ENCODE results near the gene FGF12.

Gene FGF12

DNA sequence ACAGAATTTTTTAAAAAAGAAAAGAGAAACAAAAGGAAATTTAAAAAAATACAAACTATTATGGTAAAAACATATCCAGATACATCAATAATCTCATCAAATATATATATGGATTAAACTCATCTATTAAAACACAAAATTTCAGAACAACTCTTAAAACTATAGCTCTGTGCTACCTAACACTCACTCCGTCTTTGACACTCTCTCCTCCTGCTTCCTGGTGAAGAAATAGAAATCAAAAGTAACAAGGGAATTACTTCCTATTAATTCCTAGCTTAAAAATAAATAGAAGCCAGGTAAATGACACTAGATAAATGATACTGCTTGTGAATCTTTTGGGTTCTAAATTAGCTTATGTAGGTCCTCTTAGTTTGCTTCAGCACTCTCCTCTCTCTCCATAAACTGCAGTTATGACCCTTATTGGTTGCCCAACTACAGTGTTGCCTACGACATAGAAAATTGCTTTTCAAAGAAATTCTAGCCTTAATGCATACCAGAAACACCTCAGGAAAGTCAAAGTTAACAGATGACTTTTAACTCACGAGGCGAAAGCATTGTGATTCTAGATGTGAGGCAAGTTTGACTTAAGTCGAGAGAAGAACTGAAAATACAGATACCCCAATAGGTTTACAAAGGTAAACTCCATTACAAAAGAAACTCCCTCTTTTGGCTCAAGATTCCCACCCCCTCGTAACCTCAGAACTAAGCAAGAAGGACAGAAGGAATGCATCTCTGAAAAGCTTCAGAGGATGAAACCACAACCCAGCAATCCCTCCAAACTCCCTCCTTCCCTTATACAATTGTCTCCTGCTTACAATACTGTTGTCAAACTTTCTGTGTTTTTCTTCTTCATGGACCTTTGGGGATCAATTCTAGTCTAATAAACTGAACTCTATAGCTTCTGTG is 394.7 kb downstream of the FGF12 start:
- Histone ChIP-seq H3K9me3 (ENCODE audit: control insufficient read depth, low read length) (no peaks in the 10 kb centered on the region), H3K4me3 (ENCODE audit: insufficient read depth, low read depth, low read length) (no peak overlapping the region), H3K27ac (ENCODE audit: insufficient read depth, low read depth, low read length, poor library complexity, severe bottlenecking) (no peak overlapping the region), H3K36me3 (ENCODE audit: control insufficient read depth, insufficient read depth, low read length) (no peaks in the 10 kb centered on the region), H3K4me1 (ENCODE audit: control insufficient read depth, insufficient read depth, low read length) (peaks cover 6% of the 10 kb centered on the region), H3K27me3 (ENCODE audit: control insufficient read depth, insufficient read depth, low read length, poor library complexity, severe bottlenecking) (no peaks in the 10 kb centered on the region)
- 38 to 52% methylated on average over 3 to 6 of the region's 6 CpGs for WGBS, 2 experiments

DNA sequence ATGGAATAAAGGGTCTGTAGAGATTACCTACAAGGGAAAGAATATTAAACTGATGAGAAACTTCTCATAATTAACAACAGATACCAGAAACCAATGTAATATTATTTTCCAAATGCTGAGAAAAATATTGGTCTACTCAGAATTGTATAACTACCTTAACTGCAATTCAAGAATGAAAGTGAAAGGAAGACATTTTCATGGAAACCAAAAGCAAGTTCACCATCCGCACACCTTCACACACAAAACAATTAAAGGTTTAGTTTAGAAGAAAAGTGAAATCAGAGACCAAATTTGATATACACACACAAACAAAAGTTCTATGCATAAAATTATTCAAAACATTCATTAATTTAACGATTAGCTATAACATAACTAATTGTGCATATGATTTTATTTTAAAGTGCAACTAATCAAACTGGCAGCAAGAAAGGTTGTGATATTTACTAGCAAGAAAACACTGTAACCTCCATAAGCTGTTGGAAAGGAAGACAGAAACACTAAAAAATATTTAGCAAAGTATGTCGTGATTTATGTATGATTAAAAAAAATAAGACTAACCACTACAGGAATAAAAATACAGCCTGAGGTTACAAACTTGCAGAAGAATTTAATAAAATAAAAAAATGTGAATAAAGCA is 395.5 kb downstream of the FGF12 start:
- peaks cover 6% of the 10 kb centered on the region for H3K4me1 ChIP-seq (ENCODE audit: control insufficient read depth, insufficient read depth, low read length)
- H3K9me3 ChIP-seq (ENCODE audit: control insufficient read depth, low read length) = no peaks in the 10 kb centered on the region
- WGBS, 2 experiments = 100% methylated on average over 1 of the region's 3 CpGs; no CpG with 5 or more reads in 1 of the 2 experiments
- H3K27me3 ChIP-seq (ENCODE audit: control insufficient read depth, insufficient read depth, low read length, poor library complexity, severe bottlenecking) = no peaks in the 10 kb centered on the region
- H3K4me3 ChIP-seq (ENCODE audit: insufficient read depth, low read depth, low read length) = no peak overlapping the region
- no peaks in the 10 kb centered on the region for H3K36me3 ChIP-seq (ENCODE audit: control insufficient read depth, insufficient read depth, low read length)
- H3K27ac ChIP-seq (ENCODE audit: insufficient read depth, low read depth, low read length, poor library complexity, severe bottlenecking) = no peak overlapping the region

DNA sequence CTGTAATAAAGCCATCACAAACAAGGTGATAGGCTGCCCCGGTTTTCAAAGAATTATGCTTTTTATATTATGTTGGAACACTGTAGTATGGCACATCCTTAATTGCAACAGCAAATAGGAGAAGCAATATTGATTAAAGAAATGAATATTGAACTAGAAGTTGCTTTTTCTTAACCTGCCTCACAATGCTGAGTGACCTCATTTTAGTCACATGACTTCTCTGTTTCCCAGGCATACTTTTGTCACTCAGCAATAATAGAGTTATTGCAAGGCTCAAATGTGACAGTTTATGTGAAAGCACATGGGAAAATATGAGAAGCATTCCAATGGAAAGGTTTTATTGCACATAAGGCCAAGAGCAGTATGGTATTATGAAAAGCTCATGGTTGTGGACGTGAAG is 400.7 kb downstream of the FGF12 start:
- Histone ChIP-seq H3K27me3 (ENCODE audit: control insufficient read depth, insufficient read depth, low read length, poor library complexity, severe bottlenecking) (no peaks in the 10 kb centered on the region), H3K36me3 (ENCODE audit: control insufficient read depth, insufficient read depth, low read length) (no peaks in the 10 kb centered on the region), H3K4me1 (ENCODE audit: control insufficient read depth, insufficient read depth, low read length) (no peaks in the 10 kb centered on the region), H3K4me3 (ENCODE audit: insufficient read depth, low read depth, low read length) (no peak overlapping the region), H3K9me3 (ENCODE audit: control insufficient read depth, low read length) (no peaks in the 10 kb centered on the region), H3K27ac (ENCODE audit: insufficient read depth, low read depth, low read length, poor library complexity, severe bottlenecking) (no peak overlapping the region)
- 96 to 100% methylated on average over 2 of the region's 2 CpGs for WGBS, 2 experiments

DNA sequence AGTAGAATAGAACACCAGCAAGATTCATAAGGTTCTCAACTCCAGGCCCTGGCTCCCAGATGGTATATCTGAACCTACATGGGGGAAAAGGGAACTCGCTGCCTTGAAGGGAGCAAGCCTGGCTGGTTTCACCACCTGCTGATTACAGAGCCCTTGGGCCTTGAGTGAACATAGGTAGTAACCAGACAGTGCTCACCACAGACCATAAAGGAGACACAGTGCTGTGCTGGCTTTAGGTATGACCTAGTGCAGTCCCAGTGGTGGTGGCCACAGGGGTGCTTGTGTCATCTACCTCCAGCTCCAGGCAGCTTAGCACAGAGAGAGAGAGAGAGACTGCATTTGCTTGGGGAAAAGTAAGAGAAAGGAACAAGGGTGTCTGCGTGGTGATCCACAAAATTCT is 409.8 kb downstream of the FGF12 start:
- Histone ChIP-seq H3K4me3 (ENCODE audit: insufficient read depth, low read depth, low read length) (no peak overlapping the region), H3K36me3 (ENCODE audit: control insufficient read depth, insufficient read depth, low read length) (no peaks in the 10 kb centered on the region), H3K4me1 (ENCODE audit: control insufficient read depth, insufficient read depth, low read length) (no peaks in the 10 kb centered on the region), H3K27ac (ENCODE audit: insufficient read depth, low read depth, low read length, poor library complexity, severe bottlenecking) (no peak overlapping the region), H3K27me3 (ENCODE audit: control insufficient read depth, insufficient read depth, low read length, poor library complexity, severe bottlenecking) (no peaks in the 10 kb centered on the region), H3K9me3 (ENCODE audit: control insufficient read depth, low read length) (no peaks in the 10 kb centered on the region)
- 92 to 100% methylated on average over 2 of the region's 2 CpGs for WGBS, 2 experiments

DNA sequence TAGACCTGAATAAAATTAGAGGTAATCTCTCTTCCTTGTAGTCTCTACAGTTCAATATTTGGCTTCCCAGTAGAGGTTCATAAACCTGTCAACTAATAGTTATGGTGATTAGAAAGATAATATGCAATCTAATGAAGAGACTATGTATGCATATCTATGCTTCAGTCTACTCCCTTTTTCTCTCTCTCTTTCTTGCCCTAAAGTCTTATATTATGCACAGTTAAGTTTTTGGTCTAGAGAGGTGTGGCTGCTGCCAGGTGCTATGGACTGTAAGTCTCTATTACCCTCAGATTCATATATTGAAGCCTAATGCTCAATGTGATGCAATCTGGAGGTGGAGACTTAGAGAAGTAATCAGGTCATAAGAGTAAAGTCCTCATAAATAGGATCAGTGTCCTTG is 413.7 kb downstream of the FGF12 start:
- H3K27me3 ChIP-seq (ENCODE audit: control insufficient read depth, insufficient read depth, low read length, poor library complexity, severe bottlenecking) = no peaks in the 10 kb centered on the region
- no peaks in the 10 kb centered on the region for H3K36me3 ChIP-seq (ENCODE audit: control insufficient read depth, insufficient read depth, low read length)
- no peak overlapping the region for H3K27ac ChIP-seq (ENCODE audit: insufficient read depth, low read depth, low read length, poor library complexity, severe bottlenecking)
- H3K9me3 ChIP-seq (ENCODE audit: control insufficient read depth, low read length) = no peaks in the 10 kb centered on the region
- no peak overlapping the region for H3K4me3 ChIP-seq (ENCODE audit: insufficient read depth, low read depth, low read length)
- no peaks in the 10 kb centered on the region for H3K4me1 ChIP-seq (ENCODE audit: control insufficient read depth, insufficient read depth, low read length)

DNA sequence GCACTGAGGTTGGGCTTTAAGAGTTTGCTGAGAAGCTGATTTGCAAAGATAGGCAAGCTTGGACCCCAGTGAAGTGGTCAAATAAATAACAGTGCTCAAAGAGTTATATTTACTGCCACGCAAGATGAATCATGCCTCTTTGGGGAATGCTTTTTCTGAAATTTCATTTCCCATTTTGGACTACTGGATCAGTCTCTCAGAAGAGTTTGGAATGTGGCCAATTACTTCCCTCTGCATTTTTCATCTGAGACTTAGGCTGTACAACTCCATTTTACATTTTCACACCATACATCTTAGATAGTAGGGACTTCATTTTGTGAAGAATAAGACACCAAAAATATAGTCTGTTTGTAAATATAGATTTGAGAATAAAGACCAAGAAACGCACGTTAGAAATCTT is 419.7 kb downstream of the FGF12 start:
- Histone ChIP-seq H3K4me1 (ENCODE audit: control insufficient read depth, insufficient read depth, low read length) (no peaks in the 10 kb centered on the region), H3K9me3 (ENCODE audit: control insufficient read depth, low read length) (no peaks in the 10 kb centered on the region), H3K27ac (ENCODE audit: insufficient read depth, low read depth, low read length, poor library complexity, severe bottlenecking) (no peak overlapping the region), H3K36me3 (ENCODE audit: control insufficient read depth, insufficient read depth, low read length) (no peaks in the 10 kb centered on the region), H3K27me3 (ENCODE audit: control insufficient read depth, insufficient read depth, low read length, poor library complexity, severe bottlenecking) (no peaks in the 10 kb centered on the region), H3K4me3 (ENCODE audit: insufficient read depth, low read depth, low read length) (no peak overlapping the region)
- 86 to 91% methylated on average over 1 of the region's 3 CpGs for WGBS, 2 experiments

DNA sequence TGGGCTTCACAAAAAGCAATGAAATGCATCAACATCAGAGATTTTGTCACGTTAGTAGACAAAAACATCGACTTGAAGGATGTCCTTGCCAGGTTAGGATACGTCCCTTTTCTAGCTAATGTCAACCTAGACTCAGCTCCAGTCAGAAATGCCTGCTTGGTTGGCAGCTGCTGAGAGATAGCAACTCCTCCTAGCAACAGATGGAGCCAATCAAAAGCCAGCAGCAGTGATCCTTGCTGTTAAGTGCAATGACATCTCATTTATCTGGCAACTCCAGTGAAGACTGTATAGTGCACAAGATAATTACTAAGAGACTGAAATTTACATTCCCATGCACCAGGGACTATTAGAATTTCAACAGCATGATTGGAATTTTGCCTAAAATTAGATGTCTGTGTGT is 424.1 kb downstream of the FGF12 start:
- Histone ChIP-seq H3K9me3 (ENCODE audit: control insufficient read depth, low read length) (no peaks in the 10 kb centered on the region), H3K4me3 (ENCODE audit: insufficient read depth, low read depth, low read length) (no peak overlapping the region), H3K27ac (ENCODE audit: insufficient read depth, low read depth, low read length, poor library complexity, severe bottlenecking) (no peak overlapping the region), H3K27me3 (ENCODE audit: control insufficient read depth, insufficient read depth, low read length, poor library complexity, severe bottlenecking) (no peaks in the 10 kb centered on the region), H3K4me1 (ENCODE audit: control insufficient read depth, insufficient read depth, low read length) (no peaks in the 10 kb centered on the region), H3K36me3 (ENCODE audit: control insufficient read depth, insufficient read depth, low read length) (no peaks in the 10 kb centered on the region)
- WGBS, 2 experiments = 82 to 88% methylated on average over 3 of the region's 3 CpGs

DNA sequence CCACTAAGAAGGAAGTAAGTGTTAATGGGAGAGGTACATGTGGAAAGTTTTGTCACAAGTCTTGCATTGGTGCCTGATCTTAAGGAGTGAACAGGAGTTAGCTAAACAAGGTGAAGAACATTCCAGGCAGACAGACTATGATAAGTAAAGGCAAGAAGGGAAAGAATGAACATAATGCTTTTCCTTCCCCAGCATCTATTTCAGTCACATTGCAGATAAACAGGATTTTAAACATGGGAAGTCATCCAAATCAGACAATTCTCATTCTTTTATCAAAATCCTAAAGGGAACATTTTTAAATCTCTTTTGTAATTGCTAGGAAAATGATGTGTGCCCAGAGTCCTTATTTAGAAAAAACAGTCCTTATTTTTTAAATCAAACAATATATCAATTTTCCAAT is 424.6 kb downstream of the FGF12 start:
- Histone ChIP-seq H3K36me3 (ENCODE audit: control insufficient read depth, insufficient read depth, low read length) (no peaks in the 10 kb centered on the region), H3K27ac (ENCODE audit: insufficient read depth, low read depth, low read length, poor library complexity, severe bottlenecking) (no peak overlapping the region), H3K4me1 (ENCODE audit: control insufficient read depth, insufficient read depth, low read length) (no peaks in the 10 kb centered on the region), H3K27me3 (ENCODE audit: control insufficient read depth, insufficient read depth, low read length, poor library complexity, severe bottlenecking) (no peaks in the 10 kb centered on the region), H3K9me3 (ENCODE audit: control insufficient read depth, low read length) (no peaks in the 10 kb centered on the region), H3K4me3 (ENCODE audit: insufficient read depth, low read depth, low read length) (no peak overlapping the region)

DNA sequence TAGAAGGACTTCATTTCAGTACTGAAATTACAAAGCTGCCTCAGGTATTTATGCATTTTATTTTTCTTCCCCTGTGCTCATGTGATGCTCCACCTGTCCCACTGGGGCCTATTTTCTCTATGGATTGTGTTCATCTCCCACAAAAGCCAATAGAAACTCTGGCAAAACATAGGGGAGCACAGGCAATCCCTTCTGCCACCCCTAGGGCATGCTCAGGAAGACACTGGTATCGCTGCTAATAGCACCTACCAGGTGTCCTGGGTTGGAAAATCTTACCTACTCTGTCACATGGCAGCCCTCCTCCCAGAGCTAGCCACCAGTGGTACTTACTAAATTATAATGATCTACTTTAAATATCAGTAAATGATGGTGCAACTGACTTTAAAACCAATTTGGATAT is 427.4 kb downstream of the FGF12 start:
- no peak overlapping the region for H3K4me3 ChIP-seq (ENCODE audit: insufficient read depth, low read depth, low read length)
- WGBS, 2 experiments = 90 to 100% methylated on average over 1 of the region's 1 CpG

DNA sequence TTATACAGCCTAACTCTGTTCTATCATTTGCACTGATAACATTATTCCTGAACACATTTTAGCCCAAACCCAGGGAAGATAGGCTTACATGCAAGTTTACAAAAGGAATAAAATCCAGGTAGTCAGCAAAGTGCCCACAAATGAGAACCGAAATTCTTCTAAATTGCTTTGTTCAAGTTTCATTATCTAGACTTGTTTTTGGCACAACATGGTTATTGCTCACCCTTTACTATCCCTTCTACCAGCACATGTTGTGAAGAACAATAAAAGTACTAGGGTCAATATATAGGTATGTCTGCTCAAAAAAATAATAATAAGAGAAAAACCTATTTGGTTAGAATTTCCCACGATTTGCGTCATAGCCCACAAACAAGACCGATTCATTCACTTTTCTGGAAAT is 430.5 kb downstream of the FGF12 start:
- no peaks in the 10 kb centered on the region for H3K9me3 ChIP-seq (ENCODE audit: control insufficient read depth, low read length)
- H3K27me3 ChIP-seq (ENCODE audit: control insufficient read depth, insufficient read depth, low read length, poor library complexity, severe bottlenecking) = no peaks in the 10 kb centered on the region
- H3K4me1 ChIP-seq (ENCODE audit: control insufficient read depth, insufficient read depth, low read length) = no peaks in the 10 kb centered on the region
- H3K36me3 ChIP-seq (ENCODE audit: control insufficient read depth, insufficient read depth, low read length) = no peaks in the 10 kb centered on the region
- no peak overlapping the region for H3K4me3 ChIP-seq (ENCODE audit: insufficient read depth, low read depth, low read length)
- H3K27ac ChIP-seq (ENCODE audit: insufficient read depth, low read depth, low read length, poor library complexity, severe bottlenecking) = no peak overlapping the region
- 96 to 98% methylated on average over 4 of the region's 4 CpGs for WGBS, 2 experiments

More for the DNA sequence above, 427.4 kb downstream of the FGF12 start:
- no peaks in the 10 kb centered on the region for H3K4me1 ChIP-seq (ENCODE audit: control insufficient read depth, insufficient read depth, low read length)
- no peaks in the 10 kb centered on the region for H3K27me3 ChIP-seq (ENCODE audit: control insufficient read depth, insufficient read depth, low read length, poor library complexity, severe bottlenecking)
- H3K36me3 ChIP-seq (ENCODE audit: control insufficient read depth, insufficient read depth, low read length) = no peaks in the 10 kb centered on the region
- no peak overlapping the region for H3K27ac ChIP-seq (ENCODE audit: insufficient read depth, low read depth, low read length, poor library complexity, severe bottlenecking)
- H3K9me3 ChIP-seq (ENCODE audit: control insufficient read depth, low read length) = no peaks in the 10 kb centered on the region
